ENCODE data around the gene DNAAF2.
"Not testable (repeated sequence)": the region's sequence is repeated elsewhere in the genome, so short reads cannot be mapped to it uniquely, and the experiment has no call there.

The DNAAF2 gene

GRCh38 chr14:49612671-49613070, 22.4 kb downstream of the DNAAF2 start:
- Mint-ChIP-seq H3K27ac (no peak overlapping the region), H3K36me3 (peaks cover 7% of the 10 kb centered on the region), H3K9me3 (no peaks in the 10 kb centered on the region), H3K27me3 (no peaks in the 10 kb centered on the region), H3K4me3 (no peak overlapping the region), H3K4me1 (peaks cover 3% of the 10 kb centered on the region)
- no peak for ATAC-seq (ENCODE audit: low read depth)
- DNase-seq (ENCODE audit: low spot score in 2 of 2), result no peak

DNA sequence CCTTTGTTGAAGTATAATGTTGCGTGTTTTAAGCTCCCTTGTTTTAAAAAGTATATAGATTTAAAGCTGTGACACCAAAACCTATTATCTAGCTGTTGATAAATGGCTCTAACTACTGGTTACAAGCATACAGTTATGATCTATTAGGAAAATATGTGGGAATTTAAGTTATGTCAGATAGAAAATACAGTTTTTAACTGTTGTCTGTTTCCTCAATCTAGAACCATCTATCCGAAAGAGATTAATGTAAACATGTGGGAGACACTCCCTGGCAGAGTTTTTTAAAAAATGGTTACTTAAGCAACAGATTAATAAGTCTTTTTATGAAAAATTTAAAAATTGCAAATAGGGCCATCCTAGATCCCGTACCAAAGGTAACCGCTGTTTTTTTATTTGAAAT, 22.8 kb downstream of the DNAAF2 start:
- Mint-ChIP-seq H3K27me3 (no peaks in the 10 kb centered on the region), H3K4me3 (no peak overlapping the region), H3K27ac (no peak overlapping the region), H3K36me3 (peaks cover 4% of the 10 kb centered on the region), H3K9me3 (no peaks in the 10 kb centered on the region), H3K4me1 (no peaks in the 10 kb centered on the region)
- ATAC-seq (ENCODE audit: low read depth), result no peak
- no peak for DNase-seq (ENCODE audit: low spot score in 2 of 2)

GRCh38 chr14:49607583-49607982, 27.5 kb downstream of the DNAAF2 start:
- Mint-ChIP-seq H3K27me3 (no peaks in the 10 kb centered on the region), H3K27ac (no peak overlapping the region), H3K4me3 (no peak overlapping the region), H3K4me1 (no peaks in the 10 kb centered on the region), H3K36me3 (peaks cover 9% of the 10 kb centered on the region), H3K9me3 (no peaks in the 10 kb centered on the region)
- DNase-seq (ENCODE audit: low spot score in 2 of 2) (no peak), ATAC-seq (ENCODE audit: low read depth) (no peak)

DNA sequence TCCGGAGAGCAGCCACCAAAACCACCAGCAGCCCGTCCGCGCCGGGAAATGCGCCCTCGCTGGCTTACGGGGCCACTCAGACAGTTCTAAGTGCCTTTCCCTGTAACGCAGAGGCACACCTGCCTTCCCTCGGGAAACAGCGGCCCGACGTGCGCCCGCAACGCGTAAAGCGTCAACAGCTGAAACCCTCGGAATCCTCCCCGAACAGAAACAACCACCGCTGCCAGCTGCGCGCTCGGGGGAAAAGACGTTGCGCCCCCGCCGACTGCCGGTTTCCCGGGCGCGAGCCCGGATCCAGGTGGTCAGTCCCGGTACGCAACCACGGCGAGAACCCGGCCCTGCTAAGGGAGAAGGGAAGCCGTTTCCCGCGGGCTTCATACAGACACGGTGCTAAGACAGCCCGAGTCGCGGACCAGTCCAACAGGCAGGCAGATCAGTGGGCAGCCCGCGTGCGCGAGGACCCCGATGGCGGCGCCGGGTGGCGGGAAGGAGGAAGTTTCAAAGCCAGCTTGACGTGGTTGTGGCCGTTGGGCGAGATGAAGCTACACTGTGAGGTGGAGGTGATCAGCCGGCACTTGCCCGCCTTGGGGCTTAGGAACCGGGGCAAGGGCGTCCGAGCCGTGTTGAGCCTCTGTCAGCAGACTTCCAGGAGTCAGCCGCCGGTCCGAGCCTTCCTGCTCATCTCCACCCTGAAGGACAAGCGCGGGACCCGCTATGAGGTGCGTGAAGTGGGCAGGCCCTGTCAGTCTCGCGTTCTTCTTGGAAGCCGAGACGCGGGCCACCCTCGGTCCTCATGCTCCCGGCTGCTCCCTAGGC, 36.4 kb downstream of the DNAAF2 start, which contains the start of gene LRR1:
Gene LRR1, plus strand, starts transcription at position 456 of the 816 bp plus-strand sequence. Its CDS starts 81 bp downstream, at position 537.
- H3K4me1 Mint-ChIP-seq, result peaks cover 20% of the 10 kb centered on the region
- H3K36me3 Mint-ChIP-seq, result no peaks in the 10 kb centered on the region
- H3K27ac Mint-ChIP-seq, result peak within 1 kb of the TSS; percentile 98
- peak within 1 kb of the TSS; percentile 97 for H3K4me3 Mint-ChIP-seq
- no peaks in the 10 kb centered on the region for H3K9me3 Mint-ChIP-seq
- peak; percentile 68 for ATAC-seq (ENCODE audit: low read depth)
- no peaks in the 10 kb centered on the region for H3K27me3 Mint-ChIP-seq
- DNase-seq (ENCODE audit: low spot score in 2 of 2), result peak; percentile 92 to 100

- H3K27ac Mint-ChIP-seq, result peak overlapping the region; percentile 98
- no peaks in the 10 kb centered on the region for H3K27me3 Mint-ChIP-seq
- no peak for ATAC-seq (ENCODE audit: low read depth)
- H3K4me3 Mint-ChIP-seq, result peak overlapping the region; percentile 97
- no peak for DNase-seq (ENCODE audit: low spot score in 2 of 2)
- no peaks in the 10 kb centered on the region for H3K9me3 Mint-ChIP-seq
- no peaks in the 10 kb centered on the region for H3K36me3 Mint-ChIP-seq
- peaks cover 20% of the 10 kb centered on the region for H3K4me1 Mint-ChIP-seq
Measured at GRCh38 chr14:49598189-49598484, 36.9 kb downstream of the DNAAF2 start.

DNA sequence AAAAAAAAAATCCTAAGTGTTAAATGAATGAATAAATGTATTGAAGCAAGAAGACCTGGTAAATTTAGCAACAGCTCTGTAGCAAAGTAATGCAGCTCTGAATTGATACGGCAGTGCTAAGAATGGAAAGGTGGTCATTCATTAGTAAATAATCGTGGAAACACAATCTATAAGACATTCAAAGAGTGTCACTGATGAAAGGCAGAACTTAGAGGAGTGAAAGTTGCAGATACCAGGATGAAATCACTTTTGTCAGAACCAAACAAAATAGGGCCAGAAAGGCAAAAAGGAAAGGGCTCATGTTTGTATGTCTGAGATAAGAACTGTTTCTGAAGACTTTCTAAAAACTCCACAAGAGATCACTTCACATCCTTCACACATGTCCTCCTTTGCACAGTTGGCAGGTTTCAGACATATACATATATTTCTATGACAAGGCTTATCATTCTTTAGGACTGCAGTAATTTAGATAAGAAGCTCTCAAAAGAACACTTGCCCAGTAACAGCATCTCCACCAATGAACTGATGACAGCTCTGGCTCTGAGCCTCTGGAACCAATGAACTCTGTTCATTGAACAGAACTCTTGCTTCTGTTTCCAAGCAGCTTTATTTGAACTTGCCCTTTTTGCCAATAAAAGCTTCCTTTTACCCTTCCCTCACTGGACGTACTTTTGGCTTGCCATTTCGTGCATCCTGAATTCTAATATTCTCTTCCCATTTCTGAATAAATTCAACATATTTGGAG, 40.5 kb downstream of the DNAAF2 start:
- H3K9me3 Mint-ChIP-seq, result no peaks in the 10 kb centered on the region
- H3K4me3 Mint-ChIP-seq, result peak overlapping the region; percentile 52
- ATAC-seq (ENCODE audit: low read depth) (no peak), DNase-seq (ENCODE audit: low spot score in 2 of 2) (no peak)
- H3K4me1 Mint-ChIP-seq, result peaks cover 16% of the 10 kb centered on the region
- H3K36me3 Mint-ChIP-seq, result no peaks in the 10 kb centered on the region
- peak overlapping the region; percentile 98 for H3K27ac Mint-ChIP-seq
- no peaks in the 10 kb centered on the region for H3K27me3 Mint-ChIP-seq

DNA sequence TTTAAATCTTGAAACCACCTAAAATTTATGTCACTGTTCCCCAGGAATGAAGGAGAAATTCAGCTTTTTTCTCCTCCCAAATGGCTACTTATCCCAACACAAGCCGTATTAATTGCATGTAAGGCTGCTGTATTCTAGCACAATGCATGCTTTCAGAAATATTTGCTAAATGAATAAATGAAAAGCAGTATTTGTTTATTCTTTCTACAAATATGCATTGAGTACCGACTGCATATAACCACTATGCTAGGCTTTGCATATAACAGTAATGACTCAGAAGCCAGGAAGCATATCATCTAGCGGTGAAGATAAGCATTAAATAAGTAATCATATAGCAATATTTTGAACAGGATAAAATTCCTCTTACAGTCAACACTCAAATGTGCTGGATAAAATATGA, 42.0 kb downstream of the DNAAF2 start:
- ATAC-seq (ENCODE audit: low read depth), result no peak
- no peak for DNase-seq (ENCODE audit: low spot score in 2 of 2)
- Mint-ChIP-seq H3K27me3 (no peaks in the 10 kb centered on the region), H3K27ac (peak overlapping the region; percentile 28), H3K36me3 (no peaks in the 10 kb centered on the region), H3K9me3 (no peaks in the 10 kb centered on the region), H3K4me3 (peak overlapping the region; percentile 53), H3K4me1 (peaks cover 16% of the 10 kb centered on the region)

DNA sequence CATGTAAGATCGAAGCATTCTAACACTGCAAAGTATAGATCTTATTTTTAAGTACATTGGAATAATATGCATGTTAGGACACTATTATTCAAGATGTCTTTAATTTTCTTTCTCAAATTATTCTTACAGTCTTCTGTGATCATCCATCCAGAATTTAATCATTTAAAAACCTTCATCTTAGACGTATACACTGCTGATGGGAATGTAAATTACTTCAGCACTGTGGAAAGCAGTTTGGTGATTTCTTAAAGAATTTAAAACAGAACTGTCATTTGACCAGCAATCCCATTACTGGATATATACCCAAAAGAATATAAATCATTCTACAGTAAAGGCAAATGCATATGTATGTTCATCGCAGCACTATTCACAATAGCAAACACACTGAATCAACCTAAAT, 45.7 kb downstream of the DNAAF2 start:
- Mint-ChIP-seq H3K4me3 (no peak overlapping the region), H3K4me1 (peaks cover 10% of the 10 kb centered on the region), H3K27me3 (no peaks in the 10 kb centered on the region), H3K9me3 (no peaks in the 10 kb centered on the region), H3K27ac (no peak overlapping the region), H3K36me3 (peaks cover 2% of the 10 kb centered on the region)
- ATAC-seq (ENCODE audit: low read depth), result no peak
- DNase-seq (ENCODE audit: low spot score in 2 of 2), result no peak

GRCh38 chr14:49586673-49587460, 48.2 kb downstream of the DNAAF2 start:
- DNase-seq (ENCODE audit: low spot score in 2 of 2) (peak; percentile 47 to 73), ATAC-seq (ENCODE audit: low read depth) (peak; percentile 21)
- Mint-ChIP-seq H3K9me3 (no peaks in the 10 kb centered on the region), H3K4me1 (peaks cover 23% of the 10 kb centered on the region), H3K27ac (peak overlapping the region; percentile 99), H3K4me3 (peak overlapping the region; percentile 98), H3K36me3 (peaks cover 8% of the 10 kb centered on the region), H3K27me3 (no peaks in the 10 kb centered on the region)

- H3K4me3 Mint-ChIP-seq, result peak within 1 kb of the TSS; percentile 98
- no peaks in the 10 kb centered on the region for H3K9me3 Mint-ChIP-seq
- peak; percentile 87 for ATAC-seq (ENCODE audit: low read depth)
- H3K27me3 Mint-ChIP-seq, result no peaks in the 10 kb centered on the region
- peaks cover 11% of the 10 kb centered on the region for H3K36me3 Mint-ChIP-seq
- DNase-seq (ENCODE audit: low spot score in 2 of 2), result peak; percentile 90 to 98
- H3K27ac Mint-ChIP-seq, result peak within 1 kb of the TSS; percentile 99
- peaks cover 28% of the 10 kb centered on the region for H3K4me1 Mint-ChIP-seq
Measured at GRCh38 chr14:49585803-49586672, 49.0 kb downstream of the DNAAF2 start, which contains the start of gene RPS29. TSS of gene RPS29 (minus strand) at chr14:49586380. CDS start at chr14:49586346, 34 bp downstream.

GRCh38 chr14:49584981-49585640, 49.9 kb downstream of the DNAAF2 start:
- H3K27me3 Mint-ChIP-seq; H3K9me3 Mint-ChIP-seq; ATAC-seq (ENCODE audit: low read depth); DNase-seq (ENCODE audit: low spot score in 2 of 2): not testable (repeated sequence)
- Mint-ChIP-seq H3K36me3 (peaks cover 11% of the 10 kb centered on the region), H3K4me1 (peaks cover 31% of the 10 kb centered on the region), H3K27ac (peak overlapping the region; percentile 99), H3K4me3 (peak overlapping the region; percentile 98)

DNA sequence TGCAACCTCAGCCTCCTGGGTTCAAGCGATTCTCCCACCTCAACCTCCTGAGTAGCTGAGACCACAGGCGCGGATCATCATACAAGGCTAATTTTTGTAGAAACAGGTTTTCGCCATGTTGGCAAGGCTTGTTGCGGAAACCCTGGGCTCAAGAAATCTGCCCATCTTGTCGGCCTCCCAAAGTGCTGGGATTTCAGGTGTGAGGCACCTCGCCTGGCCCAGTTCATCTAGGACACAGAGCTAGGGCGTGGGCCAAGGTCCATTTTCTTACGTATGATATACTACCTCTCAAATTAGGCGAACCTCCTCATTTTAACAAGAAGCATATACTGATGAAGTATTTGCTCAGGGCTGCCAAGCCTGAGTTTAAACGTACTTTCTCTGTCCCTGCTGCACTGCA, 51.0 kb downstream of the DNAAF2 start:
- ATAC-seq (ENCODE audit: low read depth), result no peak
- Mint-ChIP-seq H3K27me3 (no peaks in the 10 kb centered on the region), H3K36me3 (peaks cover 11% of the 10 kb centered on the region), H3K9me3 (no peaks in the 10 kb centered on the region), H3K4me3 (peak overlapping the region; percentile 98), H3K27ac (peak overlapping the region; percentile 99), H3K4me1 (peaks cover 33% of the 10 kb centered on the region)
- no peak for DNase-seq (ENCODE audit: low spot score in 2 of 2)

GRCh38 chr14:49583629-49584028, 51.4 kb downstream of the DNAAF2 start:
- no peak for ATAC-seq (ENCODE audit: low read depth)
- peaks cover 33% of the 10 kb centered on the region for H3K4me1 Mint-ChIP-seq
- H3K36me3 Mint-ChIP-seq, result peaks cover 11% of the 10 kb centered on the region
- peak overlapping the region; percentile 98 for H3K4me3 Mint-ChIP-seq
- no peaks in the 10 kb centered on the region for H3K27me3 Mint-ChIP-seq
- no peak for DNase-seq (ENCODE audit: low spot score in 2 of 2)
- H3K27ac Mint-ChIP-seq, result peak overlapping the region; percentile 99
- H3K9me3 Mint-ChIP-seq, result no peaks in the 10 kb centered on the region
